ENCODE results near the gene ADAMTSL2. TPM values are rescaled to one million over a fixed set of nuclear protein-coding genes. Genes with fewer than 3 reads are reported as not detected.

ADAMTSL2 gene
- total RNA-seq, 4 donors from 2014 or later: 2.8 to 6.6 (median 3.2) TPM

DNA sequence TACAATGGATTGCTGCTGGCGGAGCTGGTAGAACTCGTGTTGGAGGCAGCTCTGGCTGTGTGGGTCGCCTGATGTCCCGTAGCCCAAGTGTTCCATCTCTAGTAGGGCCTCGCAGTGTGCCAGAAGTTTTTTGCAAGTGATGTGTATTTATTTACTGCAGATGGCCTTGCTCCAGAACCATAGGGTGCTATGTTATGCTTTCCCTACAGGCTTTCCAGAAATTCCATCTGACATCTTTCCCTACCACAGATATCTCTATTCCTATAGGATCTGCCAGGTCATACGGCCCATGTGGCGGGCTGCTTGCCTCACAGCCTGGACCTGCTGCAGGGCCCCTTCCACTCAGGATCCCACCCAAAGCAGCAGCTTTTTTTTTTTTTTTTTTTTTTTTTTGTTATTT is 16.9 kb downstream of the ADAMTSL2 start:
- Histone ChIP-seq H3K9me3 (no peaks in the 10 kb centered on the region), H3K27me3 (no peaks in the 10 kb centered on the region), H3K4me3 (no peak overlapping the region), H3K36me3 (peaks cover 0 to 33% (median 13%) of the 10 kb centered on the region in 4 donors), H3K27ac (replicated peaks in 1 of 4) (no peak overlapping the region), H3K4me1 (peaks cover under 1 to 3% (median 2%) of the 10 kb centered on the region in 4 donors)
- no peak for DNase-seq (ENCODE audit: extremely low spot score)
- TF ChIP-seq POLR2AphosphoS5 (IDR thresholded peaks at IDR 0.05): no peak
- TF ChIP-seq, protein P1, sequence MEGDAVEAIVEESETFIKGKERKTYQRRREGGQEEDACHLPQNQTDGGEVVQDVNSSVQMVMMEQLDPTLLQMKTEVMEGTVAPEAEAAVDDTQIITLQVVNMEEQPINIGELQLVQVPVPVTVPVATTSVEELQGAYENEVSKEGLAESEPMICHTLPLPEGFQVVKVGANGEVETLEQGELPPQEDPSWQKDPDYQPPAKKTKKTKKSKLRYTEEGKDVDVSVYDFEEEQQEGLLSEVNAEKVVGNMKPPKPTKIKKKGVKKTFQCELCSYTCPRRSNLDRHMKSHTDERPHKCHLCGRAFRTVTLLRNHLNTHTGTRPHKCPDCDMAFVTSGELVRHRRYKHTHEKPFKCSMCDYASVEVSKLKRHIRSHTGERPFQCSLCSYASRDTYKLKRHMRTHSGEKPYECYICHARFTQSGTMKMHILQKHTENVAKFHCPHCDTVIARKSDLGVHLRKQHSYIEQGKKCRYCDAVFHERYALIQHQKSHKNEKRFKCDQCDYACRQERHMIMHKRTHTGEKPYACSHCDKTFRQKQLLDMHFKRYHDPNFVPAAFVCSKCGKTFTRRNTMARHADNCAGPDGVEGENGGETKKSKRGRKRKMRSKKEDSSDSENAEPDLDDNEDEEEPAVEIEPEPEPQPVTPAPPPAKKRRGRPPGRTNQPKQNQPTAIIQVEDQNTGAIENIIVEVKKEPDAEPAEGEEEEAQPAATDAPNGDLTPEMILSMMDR (IDR thresholded peaks at IDR 0.05): no peak
- TF ChIP-seq EP300 (IDR thresholded peaks at IDR 0.05): no peak
- no peak for TF ChIP-seq POLR2A (IDR thresholded peaks at IDR 0.05; ENCODE audit: low read depth)
- intact Hi-C loops (cut with DNase I): no loop called here
- 93% methylated on average over 3 of the region's 7 CpGs for WGBS

DNA sequence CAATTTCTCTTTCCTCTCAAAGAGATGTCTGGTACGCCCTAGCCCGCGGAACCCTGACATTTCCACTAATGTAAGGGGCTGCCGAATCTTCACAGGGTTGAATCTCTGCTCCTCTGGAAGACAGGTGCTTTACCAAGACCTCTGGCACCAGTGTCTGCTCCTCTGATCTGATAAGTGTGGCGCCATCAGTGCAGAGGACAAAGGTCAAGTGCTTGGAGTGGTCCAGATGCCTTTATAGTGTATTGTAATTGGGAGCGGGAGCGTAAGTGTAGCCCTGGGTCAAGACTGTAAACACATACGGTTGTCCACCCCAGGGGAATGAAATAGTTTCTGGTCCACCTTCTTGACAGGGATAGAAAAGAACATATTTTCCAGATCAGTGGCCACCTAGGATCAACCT is 17.7 kb downstream of the ADAMTSL2 start:
- Histone ChIP-seq H3K27me3 (no peaks in the 10 kb centered on the region), H3K4me1 (peaks cover 0 to 2% (median 1%) of the 10 kb centered on the region in 4 donors), H3K9me3 (no peaks in the 10 kb centered on the region), H3K27ac (replicated peaks in 1 of 4) (no peak overlapping the region), H3K36me3 (peaks cover 0 to 29% (median 12%) of the 10 kb centered on the region in 4 donors), H3K4me3 (no peak overlapping the region)
- intact Hi-C loops (cut with DNase I): no loop called here
- DNase-seq (ENCODE audit: extremely low spot score): no peak
- 94% methylated on average over 6 of the region's 8 CpGs for WGBS
- TF ChIP-seq POLR2A (IDR thresholded peaks at IDR 0.05; ENCODE audit: low read depth) (no peak), POLR2AphosphoS5 (IDR thresholded peaks at IDR 0.05) (no peak), EP300 (IDR thresholded peaks at IDR 0.05) (no peak)
- TF ChIP-seq, protein P1 (IDR thresholded peaks at IDR 0.05): no peak

DNA sequence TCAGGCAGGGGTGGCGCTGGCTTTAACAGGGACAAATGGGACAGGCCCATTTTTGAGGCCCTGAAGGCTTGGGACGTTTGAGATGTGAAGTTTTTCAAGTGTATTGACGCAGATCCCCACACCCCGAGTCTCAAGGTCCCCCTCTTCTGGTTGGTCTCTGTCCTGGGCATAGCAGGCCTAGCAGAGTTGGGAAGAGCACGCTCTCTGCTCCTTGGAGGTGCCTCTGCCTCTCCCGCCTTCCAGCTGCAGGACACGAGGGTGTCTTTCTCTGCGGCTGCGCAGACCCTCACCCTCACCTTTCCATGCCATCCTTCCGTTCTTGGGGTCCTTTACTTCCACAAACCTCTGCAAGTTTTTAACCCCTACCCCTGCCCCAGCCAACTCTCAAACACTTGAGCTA is 18.6 kb downstream of the ADAMTSL2 start:
- Histone ChIP-seq H3K36me3 (peaks cover 0 to 21% (median 5%) of the 10 kb centered on the region in 4 donors), H3K27me3 (no peaks in the 10 kb centered on the region), H3K4me1 (peaks cover 9 to 11% (median 10%) of the 10 kb centered on the region in 4 donors), H3K27ac (replicated peaks in 1 of 4) (no peak overlapping the region), H3K9me3 (no peaks in the 10 kb centered on the region), H3K4me3 (no peak overlapping the region)
- intact Hi-C loops (cut with DNase I): no loop called here
- WGBS: 87% methylated on average over 10 of the region's 10 CpGs
- TF ChIP-seq POLR2AphosphoS5 (IDR thresholded peaks at IDR 0.05): no peak
- TF ChIP-seq, protein P1 (IDR thresholded peaks at IDR 0.05): no peak
- no peak for TF ChIP-seq EP300 (IDR thresholded peaks at IDR 0.05)
- TF ChIP-seq POLR2A (IDR thresholded peaks at IDR 0.05; ENCODE audit: low read depth): no peak
- no peak for DNase-seq (ENCODE audit: extremely low spot score)

DNA sequence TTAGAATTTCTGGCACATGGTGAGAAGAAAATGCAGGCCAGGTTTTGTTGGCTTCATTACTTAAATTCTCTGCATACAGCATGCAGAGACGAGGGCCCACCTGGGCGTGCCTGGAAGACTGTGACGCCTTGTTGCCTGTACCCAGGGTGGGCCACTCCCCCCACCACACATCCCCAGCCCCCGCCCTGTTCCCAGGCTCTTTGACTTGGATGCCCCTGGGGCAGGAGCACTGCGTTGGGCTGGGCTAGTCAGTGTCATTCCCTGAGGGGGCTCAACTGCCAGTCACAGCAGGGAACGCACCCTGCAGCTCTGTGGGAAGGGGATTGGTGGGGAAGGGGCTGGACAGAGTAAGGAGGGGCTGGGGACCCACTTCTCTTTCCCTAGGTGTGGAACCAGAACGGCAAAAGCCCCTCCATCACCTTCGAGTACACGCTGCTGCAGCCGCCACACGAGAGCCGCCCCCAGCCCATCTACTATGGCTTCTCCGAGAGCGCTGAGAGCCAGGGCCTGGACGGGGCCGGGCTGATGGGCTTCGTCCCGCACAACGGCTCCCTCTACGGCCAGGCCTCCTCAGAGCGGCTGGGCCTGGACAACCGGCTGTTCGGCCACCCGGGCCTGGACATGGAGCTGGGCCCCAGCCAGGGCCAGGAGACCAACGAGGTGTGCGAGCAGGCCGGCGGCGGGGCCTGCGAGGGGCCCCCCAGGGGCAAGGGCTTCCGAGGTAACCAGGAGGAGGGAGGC is 19.6 kb downstream of the ADAMTSL2 start:
- no peak for DNase-seq (ENCODE audit: extremely low spot score)
- intact Hi-C loops (cut with DNase I): no loop called here
- Histone ChIP-seq H3K27ac (replicated peaks in 1 of 4) (no peak overlapping the region), H3K9me3 (no peaks in the 10 kb centered on the region), H3K4me3 (no peak overlapping the region), H3K27me3 (no peaks in the 10 kb centered on the region), H3K4me1 (peaks cover 18 to 21% (median 20%) of the 10 kb centered on the region in 4 donors), H3K36me3 (peaks cover 0 to 19% (median 5%) of the 10 kb centered on the region in 4 donors)
- TF ChIP-seq POLR2AphosphoS5 (IDR thresholded peaks at IDR 0.05) (no peak), EP300 (IDR thresholded peaks at IDR 0.05) (no peak), POLR2A (IDR thresholded peaks at IDR 0.05; ENCODE audit: low read depth) (no peak)
- TF ChIP-seq, protein P1 (IDR thresholded peaks at IDR 0.05): no peak
- 82% methylated on average over 10 of the region's 31 CpGs for WGBS
